Measurements from ENCODE around the gene YTHDF2.
"Not testable (repeated sequence)": the region's sequence is repeated elsewhere in the genome, so short reads cannot be mapped to it uniquely, and the experiment has no call there.

The YTHDF2 gene

DNA sequence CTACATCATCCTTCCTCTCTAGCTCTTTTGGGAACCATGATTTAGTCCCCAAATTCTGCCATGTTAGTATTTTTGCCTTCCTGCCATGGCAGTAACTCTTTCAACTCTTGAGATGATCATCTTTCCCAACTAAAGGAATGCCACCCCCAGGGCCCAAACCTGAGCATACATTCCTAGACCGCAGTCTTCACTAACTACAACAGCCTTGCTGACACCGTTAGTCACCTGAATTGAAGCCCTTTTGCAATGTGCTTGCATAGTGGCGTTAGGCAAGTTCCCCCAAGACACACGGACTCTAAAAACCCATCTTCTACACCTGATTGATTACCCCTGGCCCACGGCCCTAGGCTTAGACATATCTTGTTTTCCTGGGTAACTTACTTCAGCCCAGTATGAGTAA, 16.4 kb upstream of the YTHDF2 start:
- no peak overlapping the region for H3K4me3 ChIP-seq (replicated peaks; ENCODE audit: low read depth, low read length)
- TF ChIP-seq, protein P1, sequence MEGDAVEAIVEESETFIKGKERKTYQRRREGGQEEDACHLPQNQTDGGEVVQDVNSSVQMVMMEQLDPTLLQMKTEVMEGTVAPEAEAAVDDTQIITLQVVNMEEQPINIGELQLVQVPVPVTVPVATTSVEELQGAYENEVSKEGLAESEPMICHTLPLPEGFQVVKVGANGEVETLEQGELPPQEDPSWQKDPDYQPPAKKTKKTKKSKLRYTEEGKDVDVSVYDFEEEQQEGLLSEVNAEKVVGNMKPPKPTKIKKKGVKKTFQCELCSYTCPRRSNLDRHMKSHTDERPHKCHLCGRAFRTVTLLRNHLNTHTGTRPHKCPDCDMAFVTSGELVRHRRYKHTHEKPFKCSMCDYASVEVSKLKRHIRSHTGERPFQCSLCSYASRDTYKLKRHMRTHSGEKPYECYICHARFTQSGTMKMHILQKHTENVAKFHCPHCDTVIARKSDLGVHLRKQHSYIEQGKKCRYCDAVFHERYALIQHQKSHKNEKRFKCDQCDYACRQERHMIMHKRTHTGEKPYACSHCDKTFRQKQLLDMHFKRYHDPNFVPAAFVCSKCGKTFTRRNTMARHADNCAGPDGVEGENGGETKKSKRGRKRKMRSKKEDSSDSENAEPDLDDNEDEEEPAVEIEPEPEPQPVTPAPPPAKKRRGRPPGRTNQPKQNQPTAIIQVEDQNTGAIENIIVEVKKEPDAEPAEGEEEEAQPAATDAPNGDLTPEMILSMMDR (IDR thresholded peaks at IDR 0.05; ENCODE audit: low read depth, low read length, missing control alignments), result no peak
- no peak for DNase-seq (ENCODE audit: extremely low read depth, low read depth)

DNA sequence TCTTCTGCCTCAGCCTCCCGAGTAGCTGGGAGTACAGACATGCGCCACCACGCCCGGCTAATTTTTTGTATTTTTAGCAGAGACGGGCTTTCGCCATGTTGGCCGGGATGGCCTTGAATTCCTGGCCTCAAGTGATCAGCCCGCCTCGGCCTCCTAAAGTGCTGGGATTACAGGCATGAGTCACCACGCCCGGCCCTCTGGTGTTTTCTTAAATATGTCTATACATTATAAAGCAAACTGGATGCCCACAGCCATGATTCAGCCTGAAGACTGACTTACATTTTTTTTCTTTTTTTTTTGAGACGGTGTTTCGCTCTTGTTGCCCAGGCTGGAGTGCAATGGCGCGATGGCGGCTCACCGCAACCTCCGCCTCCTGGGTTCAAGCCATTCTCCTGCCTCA, 14.8 kb upstream of the YTHDF2 start:
- DNase-seq (ENCODE audit: extremely low read depth, low read depth); H3K4me3 ChIP-seq (replicated peaks; ENCODE audit: low read depth, low read length): not testable (repeated sequence)

DNA sequence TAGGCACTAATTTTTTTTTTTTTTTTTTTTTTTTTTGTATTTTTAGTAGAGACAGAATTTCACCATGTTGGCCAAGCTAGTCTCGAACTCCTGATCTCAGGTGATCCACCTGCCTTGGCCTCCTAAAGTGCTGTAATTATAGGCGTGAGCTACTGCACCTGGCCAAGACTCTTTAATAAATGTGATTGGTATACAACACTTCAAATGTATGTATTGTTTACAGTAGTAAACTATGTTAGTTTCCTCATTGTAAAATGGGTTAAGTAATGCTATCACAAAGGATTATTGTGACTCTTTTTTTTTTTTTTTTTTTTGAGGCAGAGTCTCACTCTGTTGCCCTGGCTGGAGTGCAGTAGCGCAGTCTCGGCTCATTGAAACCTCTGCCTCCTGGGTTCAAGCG, 11.4 kb upstream of the YTHDF2 start:
- not testable (repeated sequence) for DNase-seq (ENCODE audit: extremely low read depth, low read depth); H3K4me3 ChIP-seq (replicated peaks; ENCODE audit: low read depth, low read length)

DNA sequence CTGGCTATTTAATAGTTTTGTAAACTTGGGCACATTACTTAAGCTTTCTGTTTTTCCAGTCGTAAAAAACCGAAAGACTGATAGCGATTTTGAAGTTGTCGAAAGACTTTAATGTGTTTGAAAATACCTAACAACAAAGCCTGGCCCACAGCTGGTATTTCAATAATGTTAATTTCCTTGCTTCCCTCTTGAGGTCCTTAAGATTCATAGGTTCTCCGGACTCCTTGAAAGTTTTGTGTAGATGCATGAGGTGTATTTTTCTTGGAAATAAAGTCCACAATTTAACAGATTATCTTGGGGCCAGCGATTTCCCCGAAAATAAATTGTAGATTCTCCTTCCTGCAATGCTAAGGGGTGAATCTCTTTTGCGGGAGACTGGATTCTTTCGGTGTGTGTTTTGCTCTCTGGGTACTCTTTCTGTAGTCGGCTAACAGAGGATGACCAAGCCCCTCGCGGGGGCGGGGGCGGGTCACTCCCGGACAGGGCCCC, 735 bp upstream of the YTHDF2 start:
- peak overlapping the region; percentile 90 for H3K4me3 ChIP-seq (replicated peaks; ENCODE audit: low read depth, low read length)
- no peak for DNase-seq (ENCODE audit: extremely low read depth, low read depth)
- TF ChIP-seq, protein P1 (IDR thresholded peaks at IDR 0.05; ENCODE audit: low read depth, low read length, missing control alignments), result no peak

DNA sequence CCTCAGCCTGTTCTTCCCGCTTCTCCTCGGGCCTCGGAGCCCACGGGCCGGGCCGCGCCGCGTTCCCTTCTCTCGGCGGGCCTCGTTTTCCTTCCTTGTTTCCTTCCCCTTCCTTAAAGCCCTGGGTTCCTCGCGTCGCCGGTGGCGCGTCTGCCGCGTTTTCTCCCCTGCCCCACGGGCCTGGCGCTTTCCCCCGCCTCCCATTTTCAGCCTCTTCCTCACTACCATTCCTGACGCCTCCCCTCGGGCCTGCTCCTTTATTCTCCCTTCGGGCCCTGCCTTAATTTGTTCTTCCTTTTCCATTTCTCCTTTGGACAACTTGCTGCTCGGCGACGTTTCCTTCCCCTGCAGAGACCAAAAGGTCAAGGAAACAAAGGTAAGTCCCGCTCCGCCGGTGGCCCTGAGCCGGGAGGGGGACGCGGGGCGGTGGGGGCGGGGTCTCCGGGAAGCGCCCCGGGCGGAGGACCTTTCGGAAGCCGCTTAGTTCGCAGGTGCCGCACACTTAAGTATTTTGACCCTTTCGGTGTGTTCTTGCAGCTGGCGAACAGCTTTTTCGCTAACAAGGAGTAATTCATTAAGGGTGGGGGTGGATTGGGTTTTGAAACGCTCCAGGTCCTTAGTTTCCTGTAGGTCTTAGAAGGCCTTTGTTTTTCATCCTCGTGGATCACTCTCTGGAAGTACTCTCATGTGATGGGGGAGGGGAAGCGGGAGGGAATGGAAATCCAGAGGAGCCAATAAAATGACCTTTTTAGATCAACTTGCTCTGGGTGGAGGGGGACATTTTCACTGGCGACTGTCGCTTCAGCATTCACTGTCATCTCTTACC, 780 bp downstream of the YTHDF2 start:
- TF ChIP-seq, protein P1 (IDR thresholded peaks at IDR 0.05; ENCODE audit: low read depth, low read length, missing control alignments), result no peak
- no peak for DNase-seq (ENCODE audit: extremely low read depth, low read depth)

DNA sequence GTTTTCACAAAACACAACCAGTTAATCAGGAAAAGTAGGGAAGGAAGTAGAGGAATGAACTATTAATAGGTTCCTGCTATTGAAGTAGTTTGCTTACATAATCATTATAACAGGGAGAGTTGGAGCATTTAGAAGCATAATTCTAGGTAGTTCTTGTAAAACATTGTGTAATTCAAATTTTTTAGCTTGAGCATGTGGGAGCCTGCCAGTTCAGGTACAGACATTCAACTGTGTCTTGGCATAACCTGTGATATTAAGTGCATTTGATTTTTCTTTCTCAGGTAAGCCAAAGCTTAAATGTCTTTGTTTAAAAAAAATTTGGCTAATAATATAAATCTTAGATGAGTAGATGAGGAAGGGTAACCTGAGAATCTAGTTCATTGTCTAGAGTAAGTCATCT, 3.4 kb downstream of the YTHDF2 start:
- no peak overlapping the region for H3K4me3 ChIP-seq (replicated peaks; ENCODE audit: low read depth, low read length)
- TF ChIP-seq, protein P1 (IDR thresholded peaks at IDR 0.05; ENCODE audit: low read depth, low read length, missing control alignments), result no peak
- no peak for DNase-seq (ENCODE audit: extremely low read depth, low read depth)

More for the DNA sequence above, 780 bp downstream of the YTHDF2 start:
- H3K4me3 ChIP-seq (replicated peaks; ENCODE audit: low read depth, low read length), result peak overlapping the region; percentile 90

DNA sequence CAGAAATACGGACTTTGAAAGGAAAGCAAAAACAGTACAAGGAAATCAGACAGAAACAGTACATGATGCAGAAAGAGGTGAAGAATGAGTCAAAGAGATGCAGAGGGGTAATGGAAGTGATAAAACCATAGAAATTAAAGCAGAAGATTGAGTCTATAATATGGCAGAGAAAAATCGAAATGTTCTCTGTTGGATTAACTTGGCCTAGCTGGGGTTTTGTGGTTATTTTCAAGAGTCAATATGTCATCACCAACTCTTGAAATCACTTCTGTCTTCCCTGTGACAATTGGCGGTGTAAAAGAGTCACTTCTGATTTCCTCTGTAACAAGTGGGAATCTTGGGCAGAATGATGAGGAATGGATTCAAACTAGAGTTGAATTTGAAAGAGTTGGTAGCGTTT, 7.4 kb downstream of the YTHDF2 start:
- TF ChIP-seq, protein P1 (IDR thresholded peaks at IDR 0.05; ENCODE audit: low read depth, low read length, missing control alignments), result no peak
- H3K4me3 ChIP-seq (replicated peaks; ENCODE audit: low read depth, low read length), result no peak overlapping the region
- DNase-seq (ENCODE audit: extremely low read depth, low read depth), result no peak

All from HFF-Myc (cell line).